K562 (cell line): ENCODE results near the gene IMPG1. TPM values are rescaled to one million over a fixed set of nuclear protein-coding genes. Genes with fewer than 3 reads are reported as not detected.

Source experiments
- ATAC-seq: fragments of 200-7000 bp; cut with Tn5 transposase; 3 replicates; pipeline ENCODE4 v1.9.1; 2020; ENCODE audit warnings: moderate library complexity
- BruUV-seq: library from RNA; stranded (reverse); fragments of 400-500 nt; replicated peaks from 2 replicates; lab custom pipeline; 2021; lab: Mats Ljungman, UMichigan
- CTCF ChIA-PET: fragments of 300-600 bp; formaldehyde crosslinking; extraction: SDS; loops from one replicate; lab custom pipeline; 2021; ENCODE audit warnings: low intra/inter-chr PET ratio; lab: Yijun Ruan, JAX
- POLR2A ChIA-PET: fragments of 300-600, 350-650 bp; sonication (Branson Sonifier 250); formaldehyde crosslinking; extraction: SDS; loops from one replicate; lab custom pipeline; 2021; ENCODE audit warnings: antibody characterized with exemption, inconsistent platforms; lab: Yijun Ruan, JAX
- DNase-seq, 4 experiments: peaks; one replicate each; pipeline versions ENCODE4 v3.0.0 to v3.0.0-alpha.2; 2011 to 2018; ENCODE audit warnings: low spot score in 3 of 4, mixed read lengths in 3 of 4; ENCODE audit errors: extremely low read depth in 1 of 4
- FAIRE-seq: peaks from 2 replicates; lab custom pipeline; 2011; peaks lifted over from hg19 to GRCh38; lab: Jason Lieb, UNC
- H2AFZ ChIP-seq: 2 replicates; pipeline ENCODE4 v1.6.0; 2011; ENCODE audit warnings: low read depth, low read length, control low read depth, inconsistent platforms
- H3K27ac ChIP-seq: fragments of 200-600 bp; 3 replicates; pipeline ENCODE4 v1.8.0; 2011; ENCODE audit warnings: low read depth, mild to moderate bottlenecking, control low read depth, inconsistent platforms, low read length, moderate library complexity, mixed read lengths; ENCODE audit errors: extremely low read depth
- H3K27me3 ChIP-seq, 2 experiments: fragments of 300-600 bp in 1 of 2; 2 replicates in 1 of 2; 3 replicates in 1 of 2; pipeline versions ENCODE4 v1.6.0 to v1.8.0; 2011; ENCODE audit warnings: inconsistent platforms in 2 of 2, low read length in 2 of 2, mild to moderate bottlenecking in 1 of 2, mixed read lengths in 1 of 2, moderate library complexity in 1 of 2; ENCODE audit not compliant: control insufficient read depth in 2 of 2, insufficient read depth in 2 of 2
- H3K36me3 ChIP-seq: fragments of 300-600 bp; 3 replicates; pipeline ENCODE4 v1.8.0; 2011; ENCODE audit warnings: mild to moderate bottlenecking, low read length, inconsistent platforms; ENCODE audit not compliant: control insufficient read depth, insufficient read depth
- H3K4me1 ChIP-seq, 2 experiments: fragments of 200-600 bp in 1 of 2; replicated peaks in 1 of 2; 2 replicates in 1 of 2; 3 replicates in 1 of 2; pipeline versions ENCODE4 v1.5.1 to v1.8.0; 2011; ENCODE audit warnings: inconsistent platforms in 2 of 2, low read length in 2 of 2, mild to moderate bottlenecking in 1 of 2, mixed read lengths in 1 of 2, moderate library complexity in 1 of 2; ENCODE audit not compliant: control insufficient read depth in 2 of 2, insufficient read depth in 2 of 2
- H3K4me2 ChIP-seq: 2 replicates; pipeline ENCODE4 v1.6.1; 2011; ENCODE audit warnings: low read length, control low read depth, inconsistent platforms, mixed read lengths; ENCODE audit not compliant: insufficient read depth
- H3K4me3 ChIP-seq: fragments of 200-600 bp; sonication (generic), shearing (Covaris generic); 2 replicates; pipeline ENCODE4 v1.5.1; 2016; ENCODE audit warnings: control low read depth, inconsistent platforms
- H3K79me2 ChIP-seq: fragments of 200-600 bp; 3 replicates; pipeline ENCODE4 v1.8.0; 2011; ENCODE audit warnings: low read length, inconsistent platforms; ENCODE audit not compliant: control insufficient read depth, insufficient read depth
- H3K9ac ChIP-seq, 2 experiments: 2 replicates each; pipeline versions ENCODE4 v1.6.0 to v1.6.1; 2011; ENCODE audit warnings: low read depth in 2 of 2, low read length in 2 of 2, control low read depth in 1 of 2, inconsistent platforms in 1 of 2, mild to moderate bottlenecking in 1 of 2, mixed read lengths in 1 of 2; ENCODE audit not compliant: insufficient read depth in 1 of 2
- H3K9me1 ChIP-seq: one replicate; pipeline ENCODE4 v1.6.0; 2011; ENCODE audit warnings: inconsistent platforms, mild to moderate bottlenecking, low read length, moderate library complexity; ENCODE audit not compliant: control insufficient read depth, insufficient read depth
- H3K9me3 ChIP-seq: replicated peaks from 2 replicates; pipeline ENCODE4 v1.5.1; 2011; ENCODE audit warnings: low read depth, low read length, inconsistent platforms; ENCODE audit not compliant: control insufficient read depth, insufficient read depth
- H4K20me1 ChIP-seq: replicated peaks from 2 replicates; pipeline ENCODE4 v1.6.1; 2011; ENCODE audit warnings: low read length, inconsistent platforms, mixed read lengths; ENCODE audit not compliant: control insufficient read depth, insufficient read depth
- ELF4 ChIP-seq: fragments of 450-650 bp; formaldehyde crosslinking; IDR thresholded peaks from 2 replicates; pipeline ENCODE4 v1.4.0; 2022; ENCODE audit warnings: missing genetic modification characterization
- ELK1 ChIP-seq: sonication (generic); formaldehyde crosslinking; IDR thresholded peaks from 2 replicates; pipeline ENCODE4 v1.8.1; 2022; ENCODE audit warnings: missing genetic modification reagents
- GTF2E2 ChIP-seq: fragments of 200-800 bp; sonication (Bioruptor generic); IDR thresholded peaks from 2 replicates; pipeline ENCODE4 v1.6.1; 2016; ENCODE audit warnings: missing genetic modification characterization, missing compliant biosample characterization
- HDAC6 ChIP-seq: IDR thresholded peaks from 2 replicates; pipeline ENCODE4 v1.6.1; 2012; ENCODE audit warnings: low read depth, mild to moderate bottlenecking, control low read depth, inconsistent platforms, low read length, moderate library complexity
- IRF2 ChIP-seq: sonication (generic); formaldehyde crosslinking; IDR thresholded peaks from 2 replicates; pipeline ENCODE4 v1.8.1; 2022; ENCODE audit warnings: mild to moderate bottlenecking, missing genetic modification reagents
- MEF2D ChIP-seq: conservative IDR thresholded peaks from 2 replicates; pipeline ENCODE4 v1.6.1; 2016; ENCODE audit warnings: low read depth, missing genetic modification characterization, missing compliant biosample characterization
- PCBP1 ChIP-seq: fragments of 200-400 bp; formaldehyde crosslinking; IDR thresholded peaks from 2 replicates; pipeline ENCODE4 v1.6.1; 2018; ENCODE audit warnings: mild to moderate bottlenecking, low read depth, low read length; ENCODE audit not compliant: poor library complexity, severe bottlenecking
- POU5F1 ChIP-seq: fragments of 150-350 bp; IDR thresholded peaks from 2 replicates; pipeline ENCODE4 v1.6.1; 2014; ENCODE audit warnings: borderline replicate concordance, low read length, low read depth, mild to moderate bottlenecking; ENCODE audit not compliant: partially characterized antibody
- RBM15 ChIP-seq: fragments of 200-400 bp; formaldehyde crosslinking; IDR thresholded peaks from 2 replicates; pipeline ENCODE4 v1.6.1; 2018; ENCODE audit warnings: mild to moderate bottlenecking, low read length, moderate library complexity; ENCODE audit not compliant: insufficient read depth
- SFPQ ChIP-seq: fragments of 200-400 bp; formaldehyde crosslinking; IDR thresholded peaks from 2 replicates; pipeline ENCODE4 v1.6.1; 2017; ENCODE audit warnings: mild to moderate bottlenecking, low read depth, low read length, moderate library complexity
- SRF ChIP-seq, 2 experiments: fragments of 250-450, 450-650 bp in 1 of 2; sonication (Bioruptor Pico) in 1 of 2; sonication (generic) in 1 of 2; formaldehyde crosslinking; IDR thresholded peaks; 2 replicates each; pipeline versions ENCODE4 v1.5.0 to v1.5.1; 2020 to 2022; ENCODE audit warnings: mild to moderate bottlenecking in 1 of 2, missing genetic modification reagents in 1 of 2
- TEAD4 ChIP-seq, 2 experiments: sonication (generic) in 1 of 2; formaldehyde crosslinking in 1 of 2; IDR thresholded peaks; 2 replicates each; pipeline versions ENCODE4 v1.6.1 to v1.8.0; 2012 to 2022; ENCODE audit warnings: borderline replicate concordance in 1 of 2, inconsistent platforms in 1 of 2, low read length in 1 of 2, mild to moderate bottlenecking in 1 of 2, missing genetic modification reagents in 1 of 2
- ZNF12 ChIP-seq: sonication (generic); formaldehyde crosslinking; IDR thresholded peaks from 2 replicates; pipeline ENCODE4 v1.4.0; 2020; ENCODE audit warnings: mild to moderate bottlenecking, missing genetic modification reagents
- ZNF384 ChIP-seq: IDR thresholded peaks from 2 replicates; pipeline ENCODE4 v1.6.1; 2012; ENCODE audit warnings: low read depth, low read length, improper control_type of control experiment
- WGBS: fragments of 100-300 bp; shearing (Covaris generic); methylation state at CpG from one replicate; pipeline ENCODE4 v1.1.6; 2016; ENCODE audit warnings: low coverage, mixed read lengths; ENCODE audit not compliant: insufficient coverage; ENCODE audit errors: missing lambda C conversion rate; 5-methylcytosine and 5-hydroxymethylcytosine counted together
- in situ Hi-C: fragments of 300-500 bp; cut with MboI; formaldehyde crosslinking; loops from 4 replicates; pipeline ENCODE4 v1.15.0; 2018; ENCODE audit warnings: inconsistent platforms, mixed read lengths
- intact Hi-C: fragments of 100-400 bp; cut with micrococcal nuclease; formaldehyde crosslinking; loops from 2 replicates; pipeline ENCODE4 v1.14.2; 2022
- polyA plus RNA-seq, 8 experiments: library from polyadenylated mRNA; depleted of rRNA in 4 of 8; stranded (reverse) in 5 of 8; unstranded in 3 of 8; fragments of >200 nt; fragmentation: Nextera tagmentation in 2 of 8; fragmentation: Illumina TruSeq in 1 of 8; extraction: Ambion mirVana in 2 of 8; extraction: Trizol in 1 of 8; gene quantifications; 2 replicates each; pipeline versions ENCODE4 v1.2.1 to v1.2.3, GENCODE V29; 2011 to 2014; ENCODE audit warnings: inconsistent platforms in 1 of 8, missing spikeins in 1 of 8
- total RNA-seq, 7 experiments: library from RNA; depleted of rRNA in 6 of 7; stranded (reverse); fragments of >200 nt in 6 of 7; fragmentation: Illumina TruSeq in 2 of 7; extraction: Trizol in 2 of 7; gene quantifications; 2 replicates each; pipeline versions ENCODE4 v1.2.1 to v1.2.3, GENCODE V29; 2011 to 2021; ENCODE audit warnings: low replicate concordance in 1 of 7
- TF ChIP-seq, protein P1 (sequence below): fragments of 450-650 bp; IDR thresholded peaks from 2 replicates; pipeline ENCODE4 v1.6.1; 2016; ENCODE audit warnings: antibody characterized with exemption

IMPG1 gene
- total and polyA plus RNA-seq, 9 of the 15 experiments (the other 6 are each of a cell fraction or from before 2014, with no cell fraction given) = not detected

DNA sequence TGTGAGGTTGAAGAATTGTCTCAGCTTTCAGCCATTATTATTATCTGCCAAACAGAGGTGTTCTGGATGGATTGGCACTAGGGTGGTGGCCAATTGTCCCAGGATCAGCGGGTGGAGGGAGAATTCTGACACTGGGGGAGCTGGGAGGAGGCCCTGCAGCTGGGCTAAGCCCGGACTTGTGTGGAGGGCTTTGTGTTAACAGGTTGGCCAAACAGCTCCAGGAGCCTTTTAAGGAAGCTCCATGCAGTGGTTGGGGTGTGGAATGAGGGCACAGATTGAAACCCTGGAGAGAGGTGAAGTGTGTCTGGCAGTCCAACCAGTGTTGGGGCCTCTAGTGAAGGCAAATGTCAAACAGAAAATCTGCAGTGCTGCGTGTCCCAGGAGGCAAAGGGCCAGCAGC, 135.8 kb downstream of the IMPG1 start:
- H3K79me2 ChIP-seq = no peaks in the 10 kb centered on the region
- intact Hi-C loops = loop anchor here (10.0 kb wide), 2 partner anchors 82 to 928 kb away; no protein-coding TSS in a partner anchor
- no peaks in the 10 kb centered on the region for H4K20me1 ChIP-seq
- no peaks in the 10 kb centered on the region for H3K36me3 ChIP-seq
- H3K4me3 ChIP-seq = no peak overlapping the region
- WGBS = 0% methylated on average over 3 of the region's 3 CpGs
- ChIA-PET POLR2A (no interaction called here), CTCF (no interaction called here)
- FAIRE-seq (no peak), ATAC-seq (no peak), DNase-seq (no peak)
- H3K27me3 ChIP-seq = no peaks in the 10 kb centered on the region
- no peak overlapping the region for H3K27ac ChIP-seq
- no peak overlapping the region for H3K9ac ChIP-seq
- no peaks in the 10 kb centered on the region for H3K9me1 ChIP-seq
- no TSS peak for BruUV-seq
- no peak overlapping the region for H3K4me2 ChIP-seq
- no peak overlapping the region for H2AFZ ChIP-seq
- in situ Hi-C loops = loop anchor here (25.0 kb wide), 1 partner anchor 1526 kb away; the partner anchor contains the start of gene HTR1B
- H3K4me1 ChIP-seq = peaks cover 0 to 6% of the 10 kb centered on the region in 2 experiments; a peak in 2 of 5 replicates
- no peaks in the 10 kb centered on the region for H3K9me3 ChIP-seq
- TF ChIP-seq GTF2E2 (tag) = no peak
- no peak for TF ChIP-seq IRF2 (CRISPR knock-in tag)
- no peak for TF ChIP-seq SFPQ
- TF ChIP-seq SRF (CRISPR knock-in tag; IDR thresholded peaks at IDR 0.05) = no peak
- TF ChIP-seq TEAD4 (IDR thresholded peaks at IDR 0.05; ENCODE audit: low read length) = no peak
- TF ChIP-seq TEAD4 (CRISPR knock-in tag; IDR thresholded peaks at IDR 0.05; ENCODE audit: borderline replicate concordance) = no peak
- no peak for TF ChIP-seq ELK1 (CRISPR knock-in tag)
- TF ChIP-seq ZNF12 = no peak
- no peak for TF ChIP-seq POU5F1
- no peak for TF ChIP-seq ELF4 (CRISPR knock-in tag)
- no peak for TF ChIP-seq PCBP1
- TF ChIP-seq HDAC6 = no peak
- TF ChIP-seq RBM15 = no peak
- TF ChIP-seq ZNF384 = no peak
- TF ChIP-seq, protein P1, sequence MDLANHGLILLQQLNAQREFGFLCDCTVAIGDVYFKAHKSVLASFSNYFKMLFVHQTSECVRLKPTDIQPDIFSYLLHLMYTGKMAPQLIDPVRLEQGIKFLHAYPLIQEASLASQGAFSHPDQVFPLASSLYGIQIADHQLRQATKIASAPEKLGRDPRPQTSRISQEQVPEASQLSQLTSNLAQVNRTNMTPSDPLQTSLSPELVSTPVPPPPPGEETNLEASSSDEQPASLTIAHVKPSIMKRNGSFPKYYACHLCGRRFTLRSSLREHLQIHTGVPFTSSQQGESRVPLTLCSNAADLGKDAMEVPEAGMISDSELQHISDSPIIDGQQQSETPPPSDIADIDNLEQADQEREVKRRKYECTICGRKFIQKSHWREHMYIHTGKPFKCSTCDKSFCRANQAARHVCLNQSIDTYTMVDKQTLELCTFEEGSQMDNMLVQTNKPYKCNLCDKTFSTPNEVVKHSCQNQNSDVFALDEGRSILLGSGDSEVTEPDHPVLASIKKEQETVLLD = no peak
- no peak for TF ChIP-seq MEF2D (tag)
